Right cardiac atrium (tissue), 5 donors: ENCODE measurements around the gene LGSN. TPM values are rescaled to one million over a fixed set of nuclear protein-coding genes. Genes with fewer than 3 reads are reported as not detected.
"Not testable (repeated sequence)": the region's sequence is repeated elsewhere in the genome, so short reads cannot be mapped to it uniquely, and the experiment has no call there.

Experiments used
- ATAC-seq, 2 donors: fragments of 200-7000 bp; cut with Tn5 transposase; one replicate each; pipeline versions ENCODE4 v1.8.0 to v1.9.1; 2020; ENCODE audit warnings: moderate library complexity in 2 of 2, mild to moderate bottlenecking in 1 of 2
- DNase-seq, 3 donors: peaks; one replicate each; pipeline ENCODE4 v3.0.0-alpha.2; 2020
- H3K27ac ChIP-seq: one replicate; pipeline ENCODE4 v1.5.1; 2013; ENCODE audit warnings: mild to moderate bottlenecking, low read length, control low read depth, moderate library complexity
- H3K27me3 ChIP-seq: one replicate; pipeline ENCODE4 v1.6.1; 2013; ENCODE audit not compliant: control insufficient read depth, insufficient read depth
- H3K4me1 ChIP-seq: one replicate; pipeline ENCODE4 v1.6.1; 2013; ENCODE audit warnings: low read length; ENCODE audit not compliant: control insufficient read depth, insufficient read depth
- H3K4me3 ChIP-seq: one replicate; pipeline ENCODE4 v1.5.1; 2013; ENCODE audit warnings: low read length, control low read depth
- H3K9me3 ChIP-seq: one replicate; pipeline ENCODE4 v1.6.1; 2013; ENCODE audit warnings: low read length; ENCODE audit not compliant: control insufficient read depth
- WGBS: extraction: QIAGEN DNeasy Blood & Tissue Kit; methylation state at CpG from one replicate; pipeline ENCODE4 v1.1.7; 2013; 5-methylcytosine and 5-hydroxymethylcytosine counted together
- intact Hi-C, 4 donors: fragments of 100-400 bp; cut with DNase I; formaldehyde crosslinking; loops; one replicate each; pipeline versions ENCODE4 v1.11.0 to v1.14.0; 2022 to 2023
- polyA plus RNA-seq: library from polyadenylated mRNA; stranded (reverse); fragments of 200-250 nt; gene quantifications from one replicate; pipeline ENCODE4 v1.2.3, GENCODE V29; 2013
- total RNA-seq, 4 donors: library from RNA; stranded (reverse); fragmentation: NEBNext Ultra II Directional; extraction: Animal tissue kit (Norgen Biotek cat#: 25700); gene quantifications; one replicate each; pipeline ENCODE4 v1.2.1, GENCODE V29; 2021
- donor health status: healthy with polysubstance abuse.
- donor health status: DM: no; HTN: yes; CAD: no.
- donor health status: DM: no; HTN: no; CAD: no.
- donor health status: DM: no; HTN: yes; CAD: no; lungs with severe emphysema.
- donor health status: DM: yes; HTN: yes; CAD: no.

Gene LGSN
- total and polyA plus RNA-seq, 5 donors = not detected

DNA sequence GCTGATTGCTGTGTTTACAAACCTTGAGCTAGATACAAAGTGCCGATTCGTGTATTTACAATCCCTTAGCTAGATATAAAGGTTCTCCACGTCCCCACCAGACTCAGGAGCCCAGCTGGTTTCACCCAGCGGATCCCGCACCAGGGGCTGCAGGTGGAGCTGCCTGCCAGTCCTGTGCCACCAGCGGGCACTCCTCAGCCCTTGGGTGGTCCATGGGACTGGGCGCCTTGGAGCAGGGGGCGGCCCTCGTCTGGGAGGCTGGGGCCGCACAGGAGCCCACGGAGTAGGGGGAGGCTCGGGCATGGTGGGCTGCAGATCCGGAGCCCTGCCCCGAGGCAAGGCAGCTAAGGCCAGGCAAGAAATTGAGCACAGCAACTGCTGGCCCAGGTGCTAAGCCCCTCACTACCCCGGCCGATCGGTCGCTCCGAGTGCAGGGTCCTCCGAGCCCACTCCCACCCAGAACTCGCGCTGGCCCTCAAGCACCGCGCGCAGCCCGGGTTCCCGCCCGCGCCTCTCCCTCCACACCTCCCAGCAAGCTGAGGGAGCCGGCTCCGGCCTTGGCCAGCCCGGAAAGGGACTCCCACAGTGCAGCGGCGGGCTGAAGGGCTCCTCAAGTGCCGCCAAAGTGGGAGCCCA lies 44.9 kb downstream of the LGSN start:
- ATAC-seq, H3K27me3 ChIP-seq, H3K4me1 ChIP-seq, intact Hi-C loops, H3K27ac ChIP-seq, H3K4me3 ChIP-seq, DNase-seq, H3K9me3 ChIP-seq: not testable (repeated sequence)
- 90% methylated on average over 35 of the region's 35 CpGs for WGBS

DNA sequence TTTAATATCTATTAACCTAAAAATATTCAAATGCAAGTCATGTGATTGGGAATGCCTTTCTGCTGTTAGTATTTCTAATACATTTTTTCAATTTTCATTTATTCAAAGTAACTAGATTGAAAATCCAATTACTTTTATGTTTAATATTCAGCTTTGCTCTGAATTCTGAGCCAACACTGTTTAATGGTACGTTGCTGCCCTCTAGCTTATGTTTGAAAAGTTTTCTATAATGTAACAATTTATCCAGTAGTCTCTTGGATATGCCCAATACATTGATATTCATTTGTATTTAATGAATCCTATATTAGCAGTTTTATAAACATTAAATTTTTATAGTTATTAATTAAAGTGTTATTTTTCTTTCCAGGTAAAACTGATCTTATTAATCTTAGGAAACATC lies 47.4 kb downstream of the LGSN start:
- Histone ChIP-seq H3K4me1 (no peaks in the 10 kb centered on the region), H3K27me3 (no peaks in the 10 kb centered on the region), H3K9me3 (no peaks in the 10 kb centered on the region), H3K4me3 (no peak overlapping the region), H3K27ac (no peak overlapping the region)
- DNase-seq = no peak
- 0% methylated on average over 1 of the region's 1 CpG for WGBS
- intact Hi-C loops = no loop called here
- no peak for ATAC-seq

DNA sequence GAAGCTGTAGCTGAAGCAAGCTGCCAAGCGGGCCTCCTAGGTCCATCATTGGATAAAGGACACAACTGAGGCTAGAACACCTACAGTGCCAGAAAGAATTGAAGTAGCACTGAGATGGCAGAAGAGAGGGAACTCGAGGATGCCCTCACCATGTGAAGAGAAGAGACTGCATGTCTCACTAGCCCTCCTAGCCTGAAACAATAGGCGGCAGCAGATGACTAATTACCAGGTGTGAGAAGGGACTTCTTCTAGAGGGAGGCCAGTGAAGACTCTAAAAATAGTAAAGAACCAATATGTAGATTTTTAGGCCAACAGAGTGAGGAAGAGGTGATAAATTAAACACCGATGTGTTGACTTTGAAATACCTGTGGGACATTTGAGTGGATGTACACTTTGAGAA lies 50.3 kb downstream of the LGSN start:
- Histone ChIP-seq H3K27ac (no peak overlapping the region), H3K27me3 (no peaks in the 10 kb centered on the region), H3K4me3 (no peak overlapping the region), H3K9me3 (no peaks in the 10 kb centered on the region), H3K4me1 (no peaks in the 10 kb centered on the region)
- intact Hi-C loops = no loop called here
- no peak for DNase-seq
- 72% methylated on average over 4 of the region's 4 CpGs for whole genome bisulfite sequencing
- ATAC-seq = no peak

DNA sequence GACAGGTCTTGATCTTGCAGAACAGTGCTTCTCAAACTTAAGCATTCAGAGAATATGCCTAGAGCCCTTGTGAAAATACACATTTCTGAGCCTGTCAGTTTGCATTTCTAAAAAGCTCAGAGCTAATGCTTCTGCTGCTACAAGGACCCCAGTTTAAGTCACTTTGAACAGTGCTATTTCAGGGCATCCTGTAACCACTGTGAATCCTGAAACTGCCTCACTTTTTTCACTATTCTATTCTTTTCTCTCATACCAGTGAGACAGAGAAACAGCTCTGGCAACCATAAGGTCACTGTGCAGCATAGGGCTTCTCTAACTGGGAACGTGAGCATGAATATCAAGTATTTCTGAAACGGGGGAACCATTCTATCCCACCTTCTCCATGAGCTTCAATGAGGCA lies 51.2 kb downstream of the LGSN start:
- DNase-seq (no peak), ATAC-seq (no peak)
- no peaks in the 10 kb centered on the region for H3K27me3 ChIP-seq
- H3K9me3 ChIP-seq = no peaks in the 10 kb centered on the region
- H3K4me3 ChIP-seq = no peak overlapping the region
- WGBS = 57% methylated on average over 2 of the region's 2 CpGs
- intact Hi-C loops = no loop called here
- H3K27ac ChIP-seq = no peak overlapping the region
- H3K4me1 ChIP-seq = no peaks in the 10 kb centered on the region

DNA sequence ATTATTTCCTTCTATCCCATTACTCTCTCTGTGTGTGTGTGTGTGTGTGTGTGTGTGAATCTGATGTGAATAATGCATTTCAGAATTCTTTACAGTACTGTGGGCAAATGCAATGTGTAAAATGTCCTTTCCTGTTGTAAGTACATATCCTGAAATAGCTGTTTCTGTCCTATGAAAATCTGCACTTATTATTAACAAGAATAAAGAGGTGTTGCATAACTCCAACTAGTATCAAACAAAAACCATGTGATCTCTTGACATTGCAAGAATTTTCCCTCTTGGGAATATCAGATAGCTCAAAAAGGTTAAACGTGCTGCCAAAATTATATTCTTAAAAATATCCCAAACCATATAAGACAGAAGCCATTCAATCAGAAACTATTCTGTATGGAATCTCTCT lies 52.0 kb downstream of the LGSN start:
- Histone ChIP-seq H3K4me1 (no peaks in the 10 kb centered on the region), H3K4me3 (no peak overlapping the region), H3K9me3 (no peaks in the 10 kb centered on the region), H3K27ac (no peak overlapping the region), H3K27me3 (no peaks in the 10 kb centered on the region)
- intact Hi-C loops = no loop called here
- DNase-seq (no peak), ATAC-seq (no peak)
- 30% methylated on average over 1 of the region's 1 CpG for WGBS

DNA sequence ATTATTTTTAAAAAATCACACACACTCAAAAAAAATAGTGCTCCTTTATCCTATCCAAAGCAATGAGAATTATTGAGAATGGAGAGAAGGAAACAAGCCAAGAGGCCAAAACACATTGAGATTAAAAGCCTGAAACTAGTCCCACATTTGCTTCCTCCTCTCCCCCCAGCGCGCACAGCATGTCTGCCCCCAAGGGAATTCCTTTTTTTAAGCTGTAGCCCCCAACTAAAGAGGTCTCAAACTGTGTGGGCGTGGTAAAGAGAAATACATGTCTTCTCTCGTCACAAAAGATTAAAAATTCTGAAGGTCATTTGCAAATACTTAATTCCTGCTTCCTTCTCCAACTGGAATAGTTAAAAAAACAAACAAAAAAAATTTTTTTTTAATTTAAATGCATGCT lies 52.7 kb downstream of the LGSN start:
- intact Hi-C loops = no loop called here
- WGBS = 50% methylated on average over 4 of the region's 4 CpGs

DNA sequence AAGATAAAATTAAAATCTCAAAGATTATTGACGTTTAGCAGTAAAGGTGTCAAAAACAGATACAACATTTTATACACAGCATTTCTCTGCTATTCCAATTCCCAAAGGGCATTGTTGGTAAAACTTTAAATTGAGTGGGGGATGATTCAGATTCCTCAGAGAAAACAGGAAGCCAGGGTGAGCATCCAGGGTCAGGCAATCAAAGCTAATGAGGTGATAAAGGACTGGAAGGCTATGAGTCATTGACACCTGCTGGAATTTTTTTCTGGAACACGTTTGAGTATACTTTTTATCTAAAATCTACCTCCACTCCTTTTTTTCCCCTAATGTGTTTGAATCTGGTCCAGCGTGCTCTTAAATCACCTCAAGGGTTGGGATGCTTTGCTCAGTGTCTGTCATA lies 56.3 kb downstream of the LGSN start:
- Histone ChIP-seq H3K27ac (no peak overlapping the region), H3K4me3 (no peak overlapping the region)
- 15% methylated on average over 3 of the region's 3 CpGs for WGBS

More for the DNA sequence above, 52.7 kb downstream of the LGSN start:
- H3K27ac ChIP-seq = no peak overlapping the region
- no peaks in the 10 kb centered on the region for H3K27me3 ChIP-seq
- DNase-seq = no peak
- H3K4me3 ChIP-seq = no peak overlapping the region
- ATAC-seq = no peak
- H3K9me3 ChIP-seq = no peaks in the 10 kb centered on the region
- no peaks in the 10 kb centered on the region for H3K4me1 ChIP-seq

DNA sequence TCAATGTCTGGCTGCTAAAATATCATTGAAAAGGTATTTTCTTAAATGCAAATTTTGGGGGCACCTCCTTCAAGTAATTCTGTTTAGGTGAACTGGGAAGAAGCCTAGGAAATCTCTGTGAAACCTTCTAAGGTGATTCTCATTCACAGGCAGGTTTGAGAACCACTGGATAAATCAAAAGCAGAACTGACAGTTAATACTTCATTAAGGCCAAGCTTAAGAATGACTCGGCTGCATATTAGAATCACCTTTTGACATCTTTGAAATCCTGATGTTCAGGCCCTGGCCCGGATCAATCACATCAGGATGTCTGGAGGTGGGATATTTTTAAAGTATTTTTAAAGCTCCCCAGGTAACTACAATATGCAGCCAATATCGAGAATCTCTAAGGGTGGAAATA lies 58.0 kb downstream of the LGSN start:
- H3K27ac ChIP-seq = no peak overlapping the region
- ATAC-seq (no peak), DNase-seq (no peak)
- no peaks in the 10 kb centered on the region for H3K9me3 ChIP-seq
- WGBS = 62% methylated on average over 3 of the region's 3 CpGs
- no peaks in the 10 kb centered on the region for H3K4me1 ChIP-seq
- intact Hi-C loops = no loop called here
- H3K27me3 ChIP-seq = no peaks in the 10 kb centered on the region
- no peak overlapping the region for H3K4me3 ChIP-seq

More for the DNA sequence above, 56.3 kb downstream of the LGSN start:
- no peaks in the 10 kb centered on the region for H3K27me3 ChIP-seq
- no peaks in the 10 kb centered on the region for H3K9me3 ChIP-seq
- intact Hi-C loops = no loop called here
- H3K4me1 ChIP-seq = no peaks in the 10 kb centered on the region
- no peak for ATAC-seq
- DNase-seq = no peak

DNA sequence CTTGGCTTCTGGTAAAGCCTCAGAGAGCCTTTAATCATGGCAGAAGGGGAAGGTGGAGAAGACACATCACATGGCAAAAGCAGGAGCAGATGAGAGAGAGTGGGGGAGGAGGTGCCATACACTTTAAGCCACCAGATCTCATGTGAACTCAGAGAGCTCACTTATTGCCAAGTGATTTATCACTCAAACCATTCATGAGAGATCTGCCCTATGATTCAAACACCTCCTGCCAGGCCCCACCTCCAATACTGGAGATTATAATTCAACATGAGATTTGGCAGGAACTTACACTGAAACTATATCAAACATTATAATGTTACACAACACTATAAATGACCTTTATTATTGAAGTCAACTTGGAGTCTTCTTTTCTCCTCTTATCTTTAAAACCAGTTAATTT lies 60.6 kb downstream of the LGSN start:
- Histone ChIP-seq H3K27ac (no peak overlapping the region), H3K9me3 (no peaks in the 10 kb centered on the region), H3K27me3 (no peaks in the 10 kb centered on the region), H3K4me1 (no peaks in the 10 kb centered on the region), H3K4me3 (no peak overlapping the region)
- DNase-seq (no peak), ATAC-seq (no peak)
- intact Hi-C loops = no loop called here

DNA sequence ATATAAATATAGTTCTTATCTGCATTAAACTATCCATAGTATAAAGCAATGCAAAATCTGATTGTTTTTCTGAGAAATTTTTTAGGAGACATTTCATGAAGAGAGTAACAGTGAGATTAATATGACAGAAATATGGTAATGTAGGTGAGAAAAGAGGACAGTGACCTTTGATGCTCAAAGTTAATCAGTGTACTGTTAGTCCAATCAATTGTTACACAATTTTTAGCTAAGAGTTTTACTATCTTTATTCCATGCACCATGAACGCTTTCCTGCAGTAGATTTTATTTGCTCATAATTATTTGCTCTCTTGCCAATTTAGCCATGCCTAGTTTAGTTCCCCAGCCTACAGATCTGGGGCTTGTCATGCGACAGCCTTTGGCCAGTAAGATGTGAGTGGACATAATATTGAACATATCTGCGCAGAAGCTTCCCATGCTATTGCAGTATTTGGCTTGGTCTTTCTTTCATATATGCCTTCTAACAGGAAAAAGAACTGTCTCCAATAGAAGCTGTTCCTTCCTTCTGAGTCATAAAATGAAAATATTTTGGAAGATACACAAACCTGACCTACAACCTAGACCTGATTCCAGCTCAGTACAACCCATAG lies 69.8 kb downstream of the LGSN start:
- 85% methylated on average over 3 of the region's 3 CpGs for WGBS
- H3K4me1 ChIP-seq = no peaks in the 10 kb centered on the region
- H3K27ac ChIP-seq = no peak overlapping the region
- no peak overlapping the region for H3K4me3 ChIP-seq
- H3K9me3 ChIP-seq = no peaks in the 10 kb centered on the region
- ATAC-seq = no peak
- intact Hi-C loops = no loop called here
- no peaks in the 10 kb centered on the region for H3K27me3 ChIP-seq
- DNase-seq = no peak

DNA sequence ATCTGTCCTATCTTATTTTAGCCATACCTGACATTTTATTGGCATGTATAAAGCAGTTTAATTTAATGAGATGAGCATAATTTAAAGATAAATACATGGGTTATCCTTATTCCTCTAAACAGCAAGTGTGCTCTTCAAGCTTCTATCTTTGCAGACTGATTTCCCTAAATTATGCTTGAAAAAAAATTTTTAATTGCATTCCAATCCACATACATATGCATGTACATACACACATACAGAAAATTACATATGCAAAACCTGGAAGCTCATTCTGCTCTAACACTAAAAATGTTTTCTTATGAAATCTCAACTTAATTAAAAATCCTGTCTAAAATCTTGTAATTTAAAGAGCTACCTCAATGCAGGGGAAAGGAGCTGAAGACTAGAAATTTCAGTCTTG lies 73.2 kb downstream of the LGSN start:
- DNase-seq (no peak), ATAC-seq (no peak)
- Histone ChIP-seq H3K9me3 (no peaks in the 10 kb centered on the region), H3K27me3 (no peaks in the 10 kb centered on the region), H3K4me3 (no peak overlapping the region), H3K27ac (no peak overlapping the region), H3K4me1 (no peaks in the 10 kb centered on the region)
- intact Hi-C loops = no loop called here

DNA sequence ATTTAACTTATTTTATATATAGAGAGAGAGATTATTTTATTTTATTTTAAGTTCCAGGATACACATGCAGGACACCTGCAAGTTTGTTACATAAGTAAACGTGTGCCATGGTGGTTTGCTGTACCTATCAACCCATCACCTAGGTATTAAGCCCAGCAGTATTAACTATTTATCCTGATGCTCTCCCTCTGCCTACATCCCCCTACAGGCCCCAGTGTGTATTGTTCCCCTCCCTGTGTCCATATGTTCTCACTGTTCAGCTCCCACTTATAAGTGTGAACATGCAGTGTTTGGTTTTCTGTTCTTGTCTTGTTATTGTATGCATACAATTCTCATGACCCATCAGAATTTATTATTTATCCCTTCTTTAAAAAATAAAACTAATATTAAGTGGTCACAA lies 73.9 kb downstream of the LGSN start:
- Histone ChIP-seq H3K9me3 (no peaks in the 10 kb centered on the region), H3K4me3 (no peak overlapping the region), H3K4me1 (no peaks in the 10 kb centered on the region), H3K27ac (no peak overlapping the region), H3K27me3 (no peaks in the 10 kb centered on the region)
- 83% methylated on average over 1 of the region's 1 CpG for WGBS
- ATAC-seq (no peak), DNase-seq (no peak)
- intact Hi-C loops = no loop called here
